HepG2 (cell line): ENCODE measurements around the gene ECHS1. TPM values are rescaled to one million over a fixed set of nuclear protein-coding genes. Genes with fewer than 3 reads are reported as not detected.

Source experiments
- ELF4 ChIP-seq: sonication (generic); formaldehyde crosslinking; IDR thresholded peaks from 2 replicates; pipeline ENCODE4 v1.5.0; 2020; ENCODE audit warnings: missing genetic modification reagents, mild to moderate bottlenecking, moderate library complexity, borderline replicate concordance
- ESRRA ChIP-seq: sonication (generic); formaldehyde crosslinking; IDR thresholded peaks from 2 replicates; pipeline ENCODE4 v1.5.1; 2020; ENCODE audit warnings: mild to moderate bottlenecking, low read depth, missing genetic modification reagents
- GZF1 ChIP-seq: sonication (generic); formaldehyde crosslinking; IDR thresholded peaks from 2 replicates; pipeline ENCODE4 v1.5.1; 2020; ENCODE audit warnings: mild to moderate bottlenecking, missing genetic modification reagents
- HDAC2 ChIP-seq: sonication (generic); formaldehyde crosslinking; IDR thresholded peaks from 2 replicates; pipeline ENCODE4 v1.4.0; 2020; ENCODE audit warnings: missing genetic modification reagents
- HNF1A ChIP-seq, 2 experiments: sonication (generic) in 1 of 2; formaldehyde crosslinking in 1 of 2; IDR thresholded peaks; 2 replicates each; pipeline versions ENCODE4 v1.4.0 to v1.6.1; 2016 to 2020; ENCODE audit warnings: borderline replicate concordance in 1 of 2, low read depth in 1 of 2, mild to moderate bottlenecking in 1 of 2, missing genetic modification reagents in 1 of 2
- HNRNPK ChIP-seq: fragments of 200-400 bp; formaldehyde crosslinking; IDR thresholded peaks from 2 replicates; pipeline ENCODE4 v1.6.1; 2018; ENCODE audit warnings: low read length, low read depth, moderate library complexity, mild to moderate bottlenecking; ENCODE audit not compliant: poor library complexity, severe bottlenecking
- MAFG ChIP-seq: sonication (generic); formaldehyde crosslinking; IDR thresholded peaks from 2 replicates; pipeline ENCODE4 v1.5.1; 2020; ENCODE audit warnings: mild to moderate bottlenecking, missing genetic modification reagents
- MAX ChIP-seq: IDR thresholded peaks from 2 replicates; pipeline ENCODE4 v1.6.1; 2012; ENCODE audit warnings: inconsistent platforms
- PAF1 ChIP-seq: IDR thresholded peaks from 2 replicates; pipeline ENCODE4 v1.6.1; 2016; ENCODE audit warnings: missing genetic modification reagents, missing compliant biosample characterization
- RBM22 ChIP-seq: fragments of 200-400 bp; formaldehyde crosslinking; optimal IDR thresholded peaks from 2 replicates; pipeline ENCODE3; 2017; ENCODE audit warnings: mild to moderate bottlenecking, low read length, moderate library complexity
- SATB2 ChIP-seq: sonication (generic); formaldehyde crosslinking; IDR thresholded peaks from 2 replicates; pipeline ENCODE4 v1.5.0; 2020; ENCODE audit warnings: missing genetic modification reagents
- SIN3A ChIP-seq: IDR thresholded peaks from 2 replicates; pipeline ENCODE4 v1.6.1; 2011; ENCODE audit warnings: low read depth, mild to moderate bottlenecking, control low read depth, low read length, borderline replicate concordance
- SKIL ChIP-seq: sonication (generic); formaldehyde crosslinking; IDR thresholded peaks from 2 replicates; pipeline ENCODE4 v1.8.0; 2022; ENCODE audit warnings: missing genetic modification reagents, mild to moderate bottlenecking, moderate library complexity, borderline replicate concordance
- SMAD3 ChIP-seq: sonication (generic); formaldehyde crosslinking; IDR thresholded peaks from 2 replicates; pipeline ENCODE4 v1.4.0; 2020; ENCODE audit warnings: missing genetic modification reagents
- SOX5 ChIP-seq: IDR thresholded peaks from 2 replicates; pipeline ENCODE4 v1.6.1; 2016; ENCODE audit warnings: borderline replicate concordance
- TFAP4 ChIP-seq: sonication (generic); IDR thresholded peaks from 2 replicates; pipeline ENCODE4 v1.6.1; 2016; ENCODE audit warnings: low read depth, borderline replicate concordance
- ZFP36L2 ChIP-seq: sonication (generic); formaldehyde crosslinking; IDR thresholded peaks from 2 replicates; pipeline ENCODE4 v1.4.0; 2020; ENCODE audit warnings: missing genetic modification reagents
- ZNF17 ChIP-seq: sonication (generic); formaldehyde crosslinking; IDR thresholded peaks from 2 replicates; pipeline ENCODE4 v1.5.0; 2020; ENCODE audit warnings: mild to moderate bottlenecking, missing genetic modification reagents
- ZNF430 ChIP-seq: sonication (generic); formaldehyde crosslinking; IDR thresholded peaks from 2 replicates; pipeline ENCODE4 v1.9.0; 2021; ENCODE audit warnings: mild to moderate bottlenecking, missing genetic modification reagents
- ZNF598 ChIP-seq: sonication (generic); formaldehyde crosslinking; IDR thresholded peaks from 2 replicates; pipeline ENCODE4 v1.5.1; 2020; ENCODE audit warnings: mild to moderate bottlenecking, missing genetic modification reagents, borderline replicate concordance
- ZNF660 ChIP-seq: sonication (generic); formaldehyde crosslinking; IDR thresholded peaks from 2 replicates; pipeline ENCODE4 v1.5.1; 2020; ENCODE audit warnings: mild to moderate bottlenecking, low read depth, missing genetic modification reagents, borderline replicate concordance
- ZNF7 ChIP-seq: IDR thresholded peaks from 2 replicates; pipeline ENCODE4 v1.6.1; 2016; ENCODE audit warnings: missing biosample characterization, missing genetic modification reagents
- ZNF772 ChIP-seq: sonication (generic); formaldehyde crosslinking; IDR thresholded peaks from 2 replicates; pipeline ENCODE4 v1.5.0; 2020; ENCODE audit warnings: mild to moderate bottlenecking, missing genetic modification reagents
- ZNF879 ChIP-seq: sonication (generic); formaldehyde crosslinking; IDR thresholded peaks from 2 replicates; pipeline ENCODE4 v1.8.1; 2023; ENCODE audit warnings: missing genetic modification reagents
- polyA plus RNA-seq, 8 experiments: library from polyadenylated mRNA; depleted of rRNA in 3 of 8; stranded (reverse) in 7 of 8; unstranded in 1 of 8; fragments of >200 nt; fragmentation: Illumina TruSeq in 4 of 8; extraction: Trizol in 4 of 8; gene quantifications; 2 replicates each; pipeline versions ENCODE4 v1.2.1 to v1.2.3, GENCODE V29; 2011 to 2016; ENCODE audit warnings: low read depth in 4 of 8, missing spikeins in 1 of 8, mixed read lengths in 1 of 8; ENCODE audit not compliant: insufficient read depth in 1 of 8
- total RNA-seq, 5 experiments: library from RNA; depleted of rRNA; stranded (reverse); fragments of >200 nt; fragmentation: Illumina TruSeq; extraction: Trizol; gene quantifications; 2 replicates each; pipeline ENCODE4 v1.2.3, GENCODE V29; 2016; ENCODE audit warnings: low read depth in 1 of 5

ECHS1 gene
- total and polyA plus RNA-seq, 2 of the 13 experiments (the other 11 are each of a cell fraction or from before 2014, with no cell fraction given): 32.7 to 195 TPM

GRCh38 chr10:133329491-133330202, 43.5 kb downstream of the ECHS1 start (continued):
- TF ChIP-seq SIN3A: no peak
- TF ChIP-seq SMAD3 (CRISPR knock-in tag): peak; percentile 47; the same call in 1 of the 2 replicates
- TF ChIP-seq ZNF660 (CRISPR knock-in tag): no peak
- TF ChIP-seq MAFG (CRISPR knock-in tag): no peak
- TF ChIP-seq SATB2: no peak
- no peak for TF ChIP-seq HNRNPK
- TF ChIP-seq ZNF7 (CRISPR knock-in tag): no peak
- TF ChIP-seq SKIL (CRISPR knock-in tag): no peak
- TF ChIP-seq HDAC2 (CRISPR knock-in tag): 0 out of 2 replicates have a peak, but pooled peaks have one; percentile 25
- no peak; the same call in 1 of the 2 replicates for TF ChIP-seq ZNF598 (CRISPR knock-in tag)
- TF ChIP-seq TFAP4: peak; percentile 45; the same call in 1 of the 2 replicates
- TF ChIP-seq RBM22: no peak
- TF ChIP-seq ZNF879: no peak
- TF ChIP-seq GZF1: no peak
- no peak for TF ChIP-seq ZFP36L2 (CRISPR knock-in tag)
- TF ChIP-seq ELF4 (CRISPR knock-in tag): no peak
- TF ChIP-seq ZNF17: no peak
- no peak for TF ChIP-seq HNF1A (IDR thresholded peaks at IDR 0.05; ENCODE audit: low read depth)
- no peak for TF ChIP-seq HNF1A (CRISPR knock-in tag; IDR thresholded peaks at IDR 0.05; ENCODE audit: borderline replicate concordance)
- TF ChIP-seq ZNF430 (CRISPR knock-in tag): no peak
- TF ChIP-seq SOX5: no peak
- no peak for TF ChIP-seq ZNF772 (CRISPR knock-in tag)
- TF ChIP-seq PAF1: no peak
- TF ChIP-seq MAX: no peak; the same call in 1 of the 2 replicates
- no peak for TF ChIP-seq ESRRA (CRISPR knock-in tag)
